Measurements from ENCODE around the gene SPATA20. TPM values are rescaled to one million over a fixed set of nuclear protein-coding genes. Genes with fewer than 3 reads are reported as not detected.

The SPATA20 gene
- total and polyA plus RNA-seq, 12 donors = 12.6 to 88.4 (median 63.3) TPM

GRCh38 chr17:50588391-50589049, 41.5 kb downstream of the SPATA20 start:
- Histone ChIP-seq H3K4me1 (peaks cover 11 to 43% (median 33%) of the 10 kb centered on the region in 9 donors), H3K4me3 (no peak overlapping the region), H3K9me3 (no peaks in the 10 kb centered on the region), H3K27ac (peak overlapping the region in 7 of 10 donors; percentile 8 to 70 (median 44)), H3K27me3 (no peaks in the 10 kb centered on the region), H3K36me3 (no peaks in the 10 kb centered on the region)
- DNase-seq (peak in 1 of 2 donors; percentile 38), ATAC-seq (peak in 1 of 8 donors; percentile 44)
- 45 to 58% methylated on average over 18 of the region's 18 CpGs for WGBS, 2 donors
- intact Hi-C loops (cut with DNase I) = no loop called here
- TF ChIP-seq CTCF (IDR thresholded peaks at IDR 0.05) = no peak

- Histone ChIP-seq H3K36me3 (no peaks in the 10 kb centered on the region), H3K9me3 (no peaks in the 10 kb centered on the region), H3K4me3 (no peak overlapping the region), H3K4me1 (peaks cover 11 to 45% (median 33%) of the 10 kb centered on the region in 9 donors), H3K27me3 (no peaks in the 10 kb centered on the region), H3K27ac (peak overlapping the region in 6 of 10 donors; percentile 9 to 70 (median 46))
- WGBS, 2 donors = 40 to 45% methylated on average over 10 of the region's 10 CpGs
- intact Hi-C loops (cut with DNase I) = no loop called here
- TF ChIP-seq CTCF (IDR thresholded peaks at IDR 0.05) = no peak
- ATAC-seq = peak in 3 of 8 donors; percentile 0 to 21 (median 3)
- no peak for DNase-seq
Measured at GRCh38 chr17:50589095-50589705, 42.2 kb downstream of the SPATA20 start.

GRCh38 chr17:50590946-50591737, 44.2 kb downstream of the SPATA20 start:
- Histone ChIP-seq H3K27me3 (no peaks in the 10 kb centered on the region), H3K27ac (no peak overlapping the region), H3K36me3 (no peaks in the 10 kb centered on the region), H3K4me1 (peaks cover 11 to 41% (median 32%) of the 10 kb centered on the region in 9 donors), H3K9me3 (no peaks in the 10 kb centered on the region), H3K4me3 (no peak overlapping the region)
- peak in 1 of 2 donors; percentile 6 for DNase-seq
- ATAC-seq = no peak
- intact Hi-C loops (cut with DNase I) = no loop called here
- WGBS, 2 donors = 96 to 97% methylated on average over 24 of the region's 24 CpGs
- TF ChIP-seq CTCF (IDR thresholded peaks at IDR 0.05) = no peak

- no peaks in the 10 kb centered on the region for H3K36me3 ChIP-seq
- H3K27ac ChIP-seq = peak overlapping the region in 1 of 10 donors; percentile 22
- H3K9me3 ChIP-seq = no peaks in the 10 kb centered on the region
- TF ChIP-seq CTCF (IDR thresholded peaks at IDR 0.05) = no peak
- peaks cover 11 to 39% (median 32%) of the 10 kb centered on the region in 9 donors for H3K4me1 ChIP-seq
- DNase-seq = peak; percentile 26 to 59
- no peaks in the 10 kb centered on the region for H3K27me3 ChIP-seq
- 43 to 53% methylated on average over 10 of the region's 10 CpGs for WGBS, 2 donors
- H3K4me3 ChIP-seq = no peak overlapping the region
- peak in 7 of 8 donors; percentile 9 to 67 (median 26) for ATAC-seq
- intact Hi-C loops (cut with DNase I) = no loop called here
Measured at GRCh38 chr17:50593321-50593720, 46.3 kb downstream of the SPATA20 start.

Data from heart right ventricle (tissue), 16 donors.